Endothelial cell of umbilical vein (primary cell): ENCODE measurements around the gene ARFGAP3. TPM values are rescaled to one million over a fixed set of nuclear protein-coding genes. Genes with fewer than 3 reads are reported as not detected.

Experiments
- BruUV-seq: library from RNA; stranded (reverse); fragments of 400-500 nt; replicated peaks from 2 replicates; lab custom pipeline; 2021; lab: Mats Ljungman, UMichigan
- CTCF ChIA-PET: fragments of 300-600, 350-600 bp; sonication (Branson Sonifier 250); formaldehyde crosslinking; loops from one replicate; lab custom pipeline; 2021; ENCODE audit warnings: antibody characterized with exemption, inconsistent platforms; lab: Charles Lee
- POLR2A ChIA-PET: fragments of 300-600, 350-600 bp; sonication (Branson Sonifier 250); formaldehyde crosslinking; loops from one replicate; lab custom pipeline; 2021; ENCODE audit warnings: antibody characterized with exemption, inconsistent platforms; lab: Charles Lee
- DNase-seq: peaks from one replicate; pipeline ENCODE4 v3.0.0-alpha.2; 2011; ENCODE audit warnings: low read depth, low spot score
- FAIRE-seq: peaks from 2 replicates; lab custom pipeline; 2011; peaks lifted over from hg19 to GRCh38; lab: Jason Lieb, UNC
- H2AFZ ChIP-seq: 2 replicates; pipeline ENCODE4 v1.6.0; 2012; ENCODE audit warnings: low read depth, low read length, control low read depth, inconsistent platforms
- H3K27ac ChIP-seq: 2 replicates; pipeline ENCODE4 v1.5.1; 2011; ENCODE audit warnings: low read depth, mild to moderate bottlenecking, control low read depth, low read length, moderate library complexity; ENCODE audit not compliant: insufficient read depth
- H3K27me3 ChIP-seq, 2 experiments: 2 replicates each; pipeline versions ENCODE4 v1.6.0 to v1.6.1; 2011; ENCODE audit warnings: low read length in 2 of 2, mixed read lengths in 1 of 2; ENCODE audit not compliant: control insufficient read depth in 2 of 2, insufficient read depth in 2 of 2
- H3K36me3 ChIP-seq, 2 experiments: 2 replicates in 1 of 2; 3 replicates in 1 of 2; pipeline ENCODE4 v1.5.1; 2011; ENCODE audit warnings: low read length in 2 of 2, mild to moderate bottlenecking in 1 of 2, moderate library complexity in 1 of 2; ENCODE audit not compliant: control insufficient read depth in 2 of 2, insufficient read depth in 2 of 2; ENCODE audit errors: extremely low read depth in 1 of 2
- H3K4me1 ChIP-seq: 3 replicates; pipeline ENCODE4 v1.5.1; 2011; ENCODE audit warnings: mild to moderate bottlenecking, low read length; ENCODE audit not compliant: control insufficient read depth, insufficient read depth; ENCODE audit errors: extremely low read depth
- H3K4me2 ChIP-seq: 2 replicates; pipeline ENCODE4 v1.6.1; 2011; ENCODE audit warnings: low read length, control low read depth, mixed read lengths; ENCODE audit not compliant: insufficient read depth
- H3K4me3 ChIP-seq, 3 experiments: fragments of 200-600 bp in 1 of 3; sonication (generic), shearing (Covaris generic) in 1 of 3; replicated peaks in 1 of 3; 2 replicates each; pipeline ENCODE4 v1.5.1; 2011 to 2016; ENCODE audit warnings: control low read depth in 3 of 3, low read length in 3 of 3, mild to moderate bottlenecking in 2 of 3, inconsistent platforms in 1 of 3, low read depth in 1 of 3, moderate library complexity in 1 of 3; ENCODE audit not compliant: insufficient read depth in 1 of 3
- H3K79me2 ChIP-seq: 2 replicates; pipeline ENCODE4 v1.6.0; 2012; ENCODE audit warnings: low read length, inconsistent platforms; ENCODE audit not compliant: control insufficient read depth, insufficient read depth
- H3K9ac ChIP-seq: replicated peaks from 2 replicates; pipeline ENCODE3; 2011; ENCODE audit warnings: low read length, control low read depth; ENCODE audit not compliant: insufficient read depth; ENCODE audit errors: extremely low read depth
- H3K9me1 ChIP-seq: replicated peaks from 3 replicates; pipeline ENCODE4 v1.6.0; 2011; ENCODE audit warnings: mild to moderate bottlenecking, low read length; ENCODE audit not compliant: control insufficient read depth, insufficient read depth; ENCODE audit errors: extremely low read depth
- H3K9me3 ChIP-seq: replicated peaks from 2 replicates; pipeline ENCODE4 v1.5.1; 2012; ENCODE audit warnings: low read length, inconsistent platforms; ENCODE audit not compliant: control insufficient read depth, insufficient read depth
- H4K20me1 ChIP-seq: replicated peaks from 2 replicates; pipeline ENCODE3; 2011; ENCODE audit warnings: mild to moderate bottlenecking, low read length; ENCODE audit not compliant: control insufficient read depth, insufficient read depth; ENCODE audit errors: extremely low read depth
- EZH2 ChIP-seq: IDR thresholded peaks from 2 replicates; pipeline ENCODE4 v1.6.1; 2012; ENCODE audit warnings: borderline replicate concordance, low read depth, mild to moderate bottlenecking, moderate library complexity, low read length, inconsistent platforms; ENCODE audit not compliant: severe bottlenecking
- FOS ChIP-seq: IDR thresholded peaks from 2 replicates; pipeline ENCODE4 v1.6.1; 2011; ENCODE audit warnings: mild to moderate bottlenecking, low read length, moderate library complexity, borderline replicate concordance; ENCODE audit not compliant: insufficient read depth
- GATA2 ChIP-seq: IDR thresholded peaks from 2 replicates; pipeline ENCODE4 v1.7.0; 2011; ENCODE audit warnings: low read depth, mild to moderate bottlenecking, moderate library complexity, mixed read lengths, low read length; ENCODE audit not compliant: insufficient read length, insufficient read depth
- JUN ChIP-seq: IDR thresholded peaks from 2 replicates; pipeline ENCODE4 v1.6.1; 2011; ENCODE audit warnings: borderline replicate concordance, low read depth; ENCODE audit not compliant: insufficient read length, insufficient read depth
- MYC ChIP-seq: IDR thresholded peaks from one replicate; pipeline ENCODE4 v1.6.1; 2011; ENCODE audit warnings: mild to moderate bottlenecking, low read depth, low read length
- POLR2A ChIP-seq: IDR thresholded peaks from 2 replicates; pipeline ENCODE4 v1.6.1; 2012; ENCODE audit warnings: low read depth, mild to moderate bottlenecking, control low read depth, low read length
- POLR2AphosphoS5 ChIP-seq: IDR thresholded peaks from 2 replicates; pipeline ENCODE4 v1.6.1; 2012; ENCODE audit warnings: low read depth, mild to moderate bottlenecking, control low read depth, low read length, moderate library complexity; ENCODE audit not compliant: insufficient read depth
- dilution Hi-C: fragments of 300-500 bp; cut with MboI; formaldehyde crosslinking; loops from one replicate; pipeline ENCODE4 v1.15.0; 2019; ENCODE audit warnings: low sequenced_read_pairs; ENCODE audit not compliant: extremely low pct_ligation_motif_present
- intact Hi-C: fragments of 100-400 bp; cut with micrococcal nuclease; formaldehyde crosslinking; loops from one replicate; pipeline ENCODE4 v1.10.0; 2022
- polyA plus RNA-seq, 4 experiments: library from polyadenylated mRNA; depleted of rRNA in 3 of 4; stranded (reverse) in 3 of 4; unstranded in 1 of 4; fragments of >200 nt; gene quantifications; 2 replicates each; pipeline versions ENCODE4 v1.2.1 to v1.2.3, GENCODE V29; 2011 to 2012; ENCODE audit warnings: missing spikeins in 1 of 4
- total RNA-seq: library from RNA; stranded (reverse); gene quantifications from 2 replicates; pipeline ENCODE4 v1.2.3, GENCODE V29; 2021
- TF ChIP-seq, protein P1 (sequence below), 2 donors: IDR thresholded peaks; 1 replicate in 1 of 2; 2 replicates in 1 of 2; pipeline ENCODE4 v1.5.1; 2011; ENCODE audit warnings: low read length in 2 of 2, mild to moderate bottlenecking in 2 of 2, moderate library complexity in 2 of 2, control low read depth in 1 of 2, inconsistent platforms in 1 of 2, low read depth in 1 of 2; ENCODE audit not compliant: insufficient read depth in 1 of 2; ENCODE audit errors: extremely low read depth in 1 of 2
- TF ChIP-seq, protein P2 (sequence below): IDR thresholded peaks from 2 replicates; pipeline ENCODE4 v1.6.1; 2011; ENCODE audit not compliant: insufficient read depth, insufficient read length

Gene ARFGAP3
- total and polyA plus RNA-seq, 2 donors (not counting 3 experiments of a cell fraction or from before 2014, with no cell fraction given), result 29.1 to 33.4 TPM

DNA sequence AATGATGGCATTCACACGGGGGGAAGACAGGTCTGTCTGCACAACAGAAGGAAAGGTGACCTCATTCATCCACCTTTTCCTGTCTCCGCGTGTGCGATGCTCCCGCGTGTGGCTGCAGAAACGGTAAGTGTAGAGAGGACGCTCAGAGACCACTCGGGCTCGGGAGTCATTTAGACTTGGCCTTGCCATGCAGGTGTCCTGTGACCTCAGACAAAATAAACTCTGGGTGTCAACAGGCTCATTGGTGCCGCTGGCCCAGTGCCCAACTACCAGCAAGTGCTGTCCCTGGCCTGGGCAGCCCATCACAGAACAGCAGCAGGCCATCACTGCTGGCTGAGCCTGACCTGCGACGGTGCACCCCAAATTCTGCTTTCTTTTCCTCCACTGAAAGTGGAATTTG is 48.1 kb upstream of the ARFGAP3 start:
- Histone ChIP-seq H3K4me2 (no peak overlapping the region), H3K36me3 (peaks cover 0 to 6% of the 10 kb centered on the region in 2 experiments), H3K9ac (no peak overlapping the region), H3K4me1 (peaks cover 25% of the 10 kb centered on the region), H4K20me1 (no peaks in the 10 kb centered on the region), H3K4me3 (no peak overlapping the region), H3K9me3 (no peaks in the 10 kb centered on the region), H3K79me2 (peaks cover 5% of the 10 kb centered on the region), H3K27ac (no peak overlapping the region), H3K27me3 (no peaks in the 10 kb centered on the region), H3K9me1 (no peaks in the 10 kb centered on the region), H2AFZ (no peak overlapping the region)
- FAIRE-seq, result peak; percentile 75
- TF ChIP-seq, protein P1, sequence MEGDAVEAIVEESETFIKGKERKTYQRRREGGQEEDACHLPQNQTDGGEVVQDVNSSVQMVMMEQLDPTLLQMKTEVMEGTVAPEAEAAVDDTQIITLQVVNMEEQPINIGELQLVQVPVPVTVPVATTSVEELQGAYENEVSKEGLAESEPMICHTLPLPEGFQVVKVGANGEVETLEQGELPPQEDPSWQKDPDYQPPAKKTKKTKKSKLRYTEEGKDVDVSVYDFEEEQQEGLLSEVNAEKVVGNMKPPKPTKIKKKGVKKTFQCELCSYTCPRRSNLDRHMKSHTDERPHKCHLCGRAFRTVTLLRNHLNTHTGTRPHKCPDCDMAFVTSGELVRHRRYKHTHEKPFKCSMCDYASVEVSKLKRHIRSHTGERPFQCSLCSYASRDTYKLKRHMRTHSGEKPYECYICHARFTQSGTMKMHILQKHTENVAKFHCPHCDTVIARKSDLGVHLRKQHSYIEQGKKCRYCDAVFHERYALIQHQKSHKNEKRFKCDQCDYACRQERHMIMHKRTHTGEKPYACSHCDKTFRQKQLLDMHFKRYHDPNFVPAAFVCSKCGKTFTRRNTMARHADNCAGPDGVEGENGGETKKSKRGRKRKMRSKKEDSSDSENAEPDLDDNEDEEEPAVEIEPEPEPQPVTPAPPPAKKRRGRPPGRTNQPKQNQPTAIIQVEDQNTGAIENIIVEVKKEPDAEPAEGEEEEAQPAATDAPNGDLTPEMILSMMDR (IDR thresholded peaks at IDR 0.05; ENCODE audit: extremely low read depth in 1 of 2, insufficient read depth in 1 of 2, low read depth in 1 of 2, low read length in 2 of 2), result no peak
- TF ChIP-seq FOS, result no peak
- BruUV-seq, result no TSS peak
- intact Hi-C loops, result no loop called here
- ChIA-PET POLR2A (no interaction called here), CTCF (interaction anchor here (1.2 to 2.6 kb wide), 5 partner anchors 9 to 185 kb away, joined by 3 to 10 read pairs (median 3); no protein-coding TSS in a partner anchor)
- dilution Hi-C loops, result no loop called here
- peak; percentile 41 for DNase-seq

DNA sequence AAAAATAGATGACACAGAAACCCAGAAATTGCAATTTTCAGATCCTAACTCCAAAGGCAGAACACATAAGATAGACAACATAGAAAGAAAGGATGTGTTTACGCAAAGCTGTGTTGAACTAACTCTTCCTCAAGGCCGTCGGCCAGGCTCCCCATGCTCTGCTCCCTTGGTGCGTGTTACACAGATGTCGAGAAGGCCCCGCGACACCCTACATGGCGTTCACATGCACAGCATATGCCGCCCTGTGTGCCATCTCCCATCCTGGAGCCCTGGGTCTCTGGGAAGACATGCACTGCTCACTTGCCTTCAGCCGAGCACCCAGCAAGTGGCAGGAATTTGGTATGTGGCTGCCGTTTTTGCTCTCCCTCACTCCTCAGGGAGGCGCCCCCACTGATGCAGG is 47.0 kb upstream of the ARFGAP3 start:
- H3K4me2 ChIP-seq, result no peak overlapping the region
- no peaks in the 10 kb centered on the region for H4K20me1 ChIP-seq
- no peak overlapping the region for H3K27ac ChIP-seq
- ChIA-PET CTCF (interaction anchor here (0.9 to 2.6 kb wide), 4 partner anchors 8 to 130 kb away, joined by 3 to 10 read pairs (median 3); no protein-coding TSS in a partner anchor), POLR2A (interaction anchor here (0.6 kb wide), 1 partner anchor 111 kb away, joined by 3 read pairs; the partner anchor contains the start of gene PACSIN2)
- intact Hi-C loops (no loop called here), dilution Hi-C loops (no loop called here)
- no peak for DNase-seq
- H3K9me1 ChIP-seq, result no peaks in the 10 kb centered on the region
- H3K4me3 ChIP-seq, result no peak overlapping the region
- H3K4me1 ChIP-seq, result peaks cover 25% of the 10 kb centered on the region
- BruUV-seq, result no TSS peak
- no peak for FAIRE-seq
- H3K9me3 ChIP-seq, result no peaks in the 10 kb centered on the region
- H2AFZ ChIP-seq, result no peak overlapping the region
- peaks cover 7% of the 10 kb centered on the region for H3K79me2 ChIP-seq
- H3K36me3 ChIP-seq, result no peaks in the 10 kb centered on the region
- H3K27me3 ChIP-seq, result no peaks in the 10 kb centered on the region
- H3K9ac ChIP-seq, result no peak overlapping the region
- TF ChIP-seq, protein P1 (IDR thresholded peaks at IDR 0.05; ENCODE audit: extremely low read depth in 1 of 2, insufficient read depth in 1 of 2, low read depth in 1 of 2, low read length in 2 of 2), result no peak
- TF ChIP-seq FOS (no peak), JUN (no peak), GATA2 (no peak), POLR2AphosphoS5 (no peak), POLR2A (no peak), MYC (no peak), EZH2 (no peak)
- TF ChIP-seq, protein P2, sequence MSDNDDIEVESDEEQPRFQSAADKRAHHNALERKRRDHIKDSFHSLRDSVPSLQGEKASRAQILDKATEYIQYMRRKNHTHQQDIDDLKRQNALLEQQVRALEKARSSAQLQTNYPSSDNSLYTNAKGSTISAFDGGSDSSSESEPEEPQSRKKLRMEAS, result no peak
